Loucy (cell line): Measurements from ENCODE around the gene CRAMP1.

Experiments
- H2AFZ ChIP-seq: fragments of 200-600 bp; sonication (generic); 2 replicates; pipeline ENCODE4 v1.6.0; 2016; ENCODE audit warnings: antibody characterized with exemption, mild to moderate bottlenecking, low read length, moderate library complexity
- H3F3A ChIP-seq: fragments of 200-600 bp; 2 replicates; pipeline ENCODE4 v1.6.0; 2016; ENCODE audit warnings: antibody characterized with exemption, low read depth, mild to moderate bottlenecking
- H3K27me3 ChIP-seq: fragments of 200-600 bp; sonication (generic); 2 replicates; pipeline ENCODE4 v1.6.1; 2014; ENCODE audit warnings: low read length, mild to moderate bottlenecking; ENCODE audit not compliant: insufficient read depth, poor library complexity, severe bottlenecking
- H3K36me3 ChIP-seq: fragments of 200-600 bp; sonication (generic); 2 replicates; pipeline ENCODE4 v1.6.1; 2016; ENCODE audit warnings: low read length; ENCODE audit not compliant: insufficient read depth
- H3K4me1 ChIP-seq: fragments of 200-600 bp; sonication (generic); 2 replicates; pipeline ENCODE4 v1.5.1; 2014; ENCODE audit warnings: low read length, mild to moderate bottlenecking; ENCODE audit not compliant: insufficient read depth, poor library complexity, severe bottlenecking
- H3K4me2 ChIP-seq: fragments of 200-600 bp; sonication (generic); 2 replicates; pipeline ENCODE4 v1.6.0; 2014; ENCODE audit warnings: antibody characterized with exemption, low read length, low read depth, mild to moderate bottlenecking; ENCODE audit not compliant: poor library complexity, severe bottlenecking
- H3K4me3 ChIP-seq: fragments of 200-600 bp; sonication (generic); 2 replicates; pipeline ENCODE4 v1.5.1; 2014; ENCODE audit warnings: low read length, mild to moderate bottlenecking, mixed read lengths; ENCODE audit not compliant: poor library complexity, severe bottlenecking
- H3K79me2 ChIP-seq: fragments of 200-600 bp; sonication (generic); 2 replicates; pipeline ENCODE4 v1.6.1; 2014; ENCODE audit warnings: low read length; ENCODE audit not compliant: insufficient read depth
- H3K9ac ChIP-seq: fragments of 200-600 bp; sonication (generic); 2 replicates; pipeline ENCODE4 v1.6.0; 2014; ENCODE audit warnings: mild to moderate bottlenecking, low read depth, low read length, moderate library complexity; ENCODE audit not compliant: poor library complexity, severe bottlenecking
- H3K9me2 ChIP-seq: fragments of 200-600 bp; sonication (generic); replicated peaks from 2 replicates; pipeline ENCODE4 v1.6.1; 2016; ENCODE audit warnings: low read depth, low read length, mixed read lengths
- H3K9me3 ChIP-seq: fragments of 200-600 bp; sonication (generic); 2 replicates; pipeline ENCODE4 v1.6.1; 2014; ENCODE audit warnings: mild to moderate bottlenecking, antibody characterized with exemption, low read length, low read depth; ENCODE audit not compliant: insufficient read depth
- H4K20me1 ChIP-seq: fragments of 200-600 bp; sonication (generic); 2 replicates; pipeline ENCODE4 v1.6.0; 2014; ENCODE audit warnings: antibody characterized with exemption, low read length, mild to moderate bottlenecking; ENCODE audit not compliant: insufficient read depth, poor library complexity, severe bottlenecking
- EZH2phosphoT487 ChIP-seq: fragments of 200-600 bp; IDR thresholded peaks from 2 replicates; pipeline ENCODE4 v1.6.1; 2018; ENCODE audit warnings: antibody characterized with exemption, mild to moderate bottlenecking, moderate library complexity, borderline replicate concordance
- TF ChIP-seq, protein P1 (sequence below): fragments of 200-600 bp; sonication (generic); conservative IDR thresholded peaks from 2 replicates; pipeline ENCODE4 v1.5.1; 2014; ENCODE audit warnings: mild to moderate bottlenecking, antibody characterized with exemption, low read length

The CRAMP1 gene

DNA sequence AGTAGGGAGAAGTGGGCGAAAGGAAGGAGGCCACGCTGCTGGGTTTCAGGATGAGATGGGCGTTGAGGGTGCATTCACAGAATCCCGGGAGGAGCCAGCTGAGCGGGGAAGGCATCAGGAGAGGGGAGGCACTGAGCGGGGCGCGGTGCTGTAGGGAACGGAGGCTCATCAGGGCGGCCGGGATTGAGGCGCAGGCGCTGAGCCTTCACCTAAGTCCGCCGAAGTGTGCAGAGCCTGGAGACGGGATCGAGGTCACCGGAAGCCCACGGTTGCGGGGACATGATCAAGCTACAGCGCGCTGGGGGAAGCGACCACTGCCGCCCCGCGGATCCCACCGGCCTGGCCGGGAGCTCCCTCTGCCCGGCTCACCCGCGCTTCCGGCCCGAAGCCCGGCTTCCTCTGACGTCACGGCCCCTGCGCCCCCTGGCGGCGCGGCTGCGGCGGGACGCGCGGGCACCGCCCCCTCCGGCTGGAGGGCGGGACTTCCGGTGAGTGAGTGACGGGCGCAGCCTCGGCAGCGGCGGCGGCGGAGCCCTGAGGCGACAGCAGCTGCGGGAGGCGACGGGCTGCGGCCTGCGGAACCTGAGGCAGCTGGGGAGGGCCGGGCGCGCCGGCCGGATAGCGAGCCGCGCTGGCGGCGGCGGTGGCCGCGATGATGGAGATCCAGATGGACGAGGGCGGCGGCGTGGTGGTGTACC is 93.7 kb downstream of the CRAMP1 start, which contains the start of gene MAPK8IP3:
MAPK8IP3 (plus strand) TSS at position 508 of the 698 bp plus-strand sequence; CDS start at position 653, 145 bp downstream.
- no peaks in the 10 kb centered on the region for H3K4me1 ChIP-seq
- H3F3A ChIP-seq = no peaks in the 10 kb centered on the region
- H4K20me1 ChIP-seq = peaks cover 16% of the 10 kb centered on the region
- H3K9me3 ChIP-seq = no peaks in the 10 kb centered on the region
- H3K9ac ChIP-seq = peak within 1 kb of the TSS; percentile 81
- peak within 1 kb of the TSS; percentile 93 for H3K4me2 ChIP-seq
- peak within 1 kb of the TSS; percentile 88 for H2AFZ ChIP-seq
- H3K9me2 ChIP-seq = no peaks in the 10 kb centered on the region
- H3K27me3 ChIP-seq = no peaks in the 10 kb centered on the region
- H3K36me3 ChIP-seq = peaks cover 10% of the 10 kb centered on the region; the same call in 1 of the 2 replicates
- H3K4me3 ChIP-seq = peak within 1 kb of the TSS; percentile 86
- TF ChIP-seq, protein P1, sequence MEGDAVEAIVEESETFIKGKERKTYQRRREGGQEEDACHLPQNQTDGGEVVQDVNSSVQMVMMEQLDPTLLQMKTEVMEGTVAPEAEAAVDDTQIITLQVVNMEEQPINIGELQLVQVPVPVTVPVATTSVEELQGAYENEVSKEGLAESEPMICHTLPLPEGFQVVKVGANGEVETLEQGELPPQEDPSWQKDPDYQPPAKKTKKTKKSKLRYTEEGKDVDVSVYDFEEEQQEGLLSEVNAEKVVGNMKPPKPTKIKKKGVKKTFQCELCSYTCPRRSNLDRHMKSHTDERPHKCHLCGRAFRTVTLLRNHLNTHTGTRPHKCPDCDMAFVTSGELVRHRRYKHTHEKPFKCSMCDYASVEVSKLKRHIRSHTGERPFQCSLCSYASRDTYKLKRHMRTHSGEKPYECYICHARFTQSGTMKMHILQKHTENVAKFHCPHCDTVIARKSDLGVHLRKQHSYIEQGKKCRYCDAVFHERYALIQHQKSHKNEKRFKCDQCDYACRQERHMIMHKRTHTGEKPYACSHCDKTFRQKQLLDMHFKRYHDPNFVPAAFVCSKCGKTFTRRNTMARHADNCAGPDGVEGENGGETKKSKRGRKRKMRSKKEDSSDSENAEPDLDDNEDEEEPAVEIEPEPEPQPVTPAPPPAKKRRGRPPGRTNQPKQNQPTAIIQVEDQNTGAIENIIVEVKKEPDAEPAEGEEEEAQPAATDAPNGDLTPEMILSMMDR = peak; percentile 49
- no peak for TF ChIP-seq EZH2phosphoT487
- H3K79me2 ChIP-seq = peaks cover 40% of the 10 kb centered on the region

DNA sequence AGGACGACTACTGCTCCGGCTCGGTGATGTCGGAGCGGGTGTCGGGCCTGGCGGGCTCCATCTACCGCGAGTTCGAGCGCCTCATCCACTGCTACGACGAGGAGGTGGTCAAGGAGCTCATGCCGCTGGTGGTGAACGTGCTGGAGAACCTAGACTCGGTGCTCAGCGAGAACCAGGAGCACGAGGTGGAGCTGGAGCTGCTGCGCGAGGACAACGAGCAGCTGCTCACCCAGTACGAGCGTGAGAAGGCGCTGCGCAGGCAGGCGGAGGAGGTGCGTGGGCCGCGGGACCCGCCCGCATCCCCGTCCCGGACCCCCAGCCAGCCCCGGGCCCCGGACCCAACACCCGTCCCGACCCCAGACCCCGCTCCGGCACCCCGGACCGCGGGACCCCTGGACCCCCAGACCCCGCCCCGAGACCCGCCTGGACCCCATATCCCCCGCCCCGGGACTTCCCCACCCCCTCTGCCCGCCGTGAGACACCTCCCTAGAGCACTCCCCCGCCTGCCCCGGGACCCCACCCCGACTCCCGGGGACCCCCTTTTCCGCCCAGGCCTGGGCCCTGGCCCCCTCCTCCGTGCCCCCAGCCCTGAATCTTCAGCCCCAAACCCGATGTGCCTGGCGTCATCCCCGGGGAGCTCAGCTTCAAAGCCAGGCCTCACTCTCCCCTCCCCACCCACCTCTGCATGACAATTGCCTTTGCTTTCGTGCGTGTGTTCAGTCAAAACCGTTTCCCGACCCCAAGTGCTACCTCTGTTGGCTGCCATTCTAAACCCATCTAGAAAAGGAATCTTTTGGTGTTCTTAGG is 94.4 kb downstream of the CRAMP1 start:
- Histone ChIP-seq H3K27me3 (no peaks in the 10 kb centered on the region), H3F3A (no peaks in the 10 kb centered on the region), H3K9me3 (no peaks in the 10 kb centered on the region), H3K9ac (peak overlapping the region; percentile 81), H3K36me3 (peaks cover 10% of the 10 kb centered on the region; the same call in 1 of the 2 replicates), H3K9me2 (no peaks in the 10 kb centered on the region), H3K4me2 (peak overlapping the region; percentile 93), H3K4me3 (peak overlapping the region; percentile 86), H2AFZ (peak overlapping the region; percentile 86), H3K4me1 (no peaks in the 10 kb centered on the region), H4K20me1 (peaks cover 16% of the 10 kb centered on the region), H3K79me2 (peaks cover 40% of the 10 kb centered on the region)
- no peak for TF ChIP-seq EZH2phosphoT487
- TF ChIP-seq, protein P1 = no peak

DNA sequence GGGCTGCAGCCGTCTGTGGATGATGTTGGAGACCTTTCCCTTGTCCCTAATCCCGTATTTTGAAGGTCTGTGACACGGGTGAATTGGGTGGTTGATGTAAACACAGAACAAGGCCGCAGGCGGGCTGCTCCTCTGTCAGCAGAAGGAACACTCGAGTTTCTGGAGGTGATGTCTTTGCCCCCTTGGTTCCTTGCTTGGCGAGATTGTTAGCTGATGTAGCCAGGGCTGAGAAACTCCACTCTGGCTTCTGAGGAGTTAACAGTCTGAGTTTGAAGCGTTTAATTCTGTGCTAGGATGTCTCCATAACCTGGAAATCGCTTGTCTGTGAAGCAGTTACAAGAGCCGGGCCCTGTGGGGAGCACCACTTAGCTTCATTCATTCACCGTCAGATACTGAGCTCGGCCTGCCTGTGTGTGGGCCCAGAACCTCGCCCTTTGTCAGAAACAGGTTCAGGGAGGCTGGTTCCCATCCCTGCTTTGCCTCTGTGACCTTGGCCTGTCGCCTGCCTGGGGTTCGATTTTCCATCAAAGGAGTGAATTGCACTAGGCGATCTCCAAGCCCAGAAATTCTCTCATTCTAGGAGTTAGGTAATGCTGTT is 95.1 kb downstream of the CRAMP1 start:
- Histone ChIP-seq H3F3A (no peaks in the 10 kb centered on the region), H3K36me3 (peaks cover 5% of the 10 kb centered on the region; the same call in 1 of the 2 replicates), H3K4me3 (peak overlapping the region; percentile 86), H3K27me3 (no peaks in the 10 kb centered on the region), H3K9ac (peak overlapping the region; percentile 81), H4K20me1 (peaks cover 16% of the 10 kb centered on the region), H2AFZ (no peak overlapping the region), H3K4me1 (no peaks in the 10 kb centered on the region), H3K4me2 (peak overlapping the region; percentile 93), H3K9me3 (no peaks in the 10 kb centered on the region), H3K9me2 (no peaks in the 10 kb centered on the region), H3K79me2 (peaks cover 40% of the 10 kb centered on the region)
- TF ChIP-seq, protein P1 = no peak
- TF ChIP-seq EZH2phosphoT487 = no peak
